ENCODE data around the gene IL18RAP. TPM values are rescaled to one million over a fixed set of nuclear protein-coding genes. Genes with fewer than 3 reads are reported as not detected.

IL18RAP gene
- total RNA-seq, 1 experiment from 2014 or later: not detected

- H3K79me1 ChIP-seq (ENCODE audit: insufficient read depth, low read depth, low read length, poor library complexity, severe bottlenecking): no peaks in the 10 kb centered on the region
- H4K91ac ChIP-seq (ENCODE audit: insufficient read length, low read depth, low read length): no peak overlapping the region
- no peak for DNase-seq
- no peak overlapping the region for H3K18ac ChIP-seq (ENCODE audit: insufficient read length, low read depth, low read length)
- no peaks in the 10 kb centered on the region for H3K79me2 ChIP-seq (ENCODE audit: insufficient read depth, low read length)
- H2BK15ac ChIP-seq (ENCODE audit: low read depth, low read length): no peak overlapping the region
- no peak overlapping the region for H3K4me3 Mint-ChIP-seq
- H2BK120ac ChIP-seq (ENCODE audit: low read depth, low read length, poor library complexity, severe bottlenecking): no peak overlapping the region
- H4K5ac ChIP-seq (ENCODE audit: insufficient read length, low read depth, low read length): no peak overlapping the region
- no peaks in the 10 kb centered on the region for H3K4me1 ChIP-seq (ENCODE audit: insufficient read depth, low read length)
- H3K9me3 Mint-ChIP-seq: no peaks in the 10 kb centered on the region
- H3K23me2 ChIP-seq (ENCODE audit: insufficient read length, low read depth, low read length, poor library complexity, severe bottlenecking): no peaks in the 10 kb centered on the region
- no CpG with 5 or more reads among the region's 2 CpGs for WGBS (ENCODE audit: extremely low coverage, insufficient read length, low lambda C conversion rate)
- no peak overlapping the region for H3T11ph ChIP-seq (ENCODE audit: low read length)
- H3K23ac ChIP-seq (ENCODE audit: insufficient read length, low read depth, low read length): no peak overlapping the region
- H3K9me3 ChIP-seq (ENCODE audit: control insufficient read depth, low read depth, low read length): no peaks in the 10 kb centered on the region
- no peak overlapping the region for H4K8ac ChIP-seq (replicated peaks; ENCODE audit: insufficient read length, low read depth, low read length)
- H2BK20ac ChIP-seq (ENCODE audit: low read depth, low read length, poor library complexity, severe bottlenecking): no peak overlapping the region
- no peak overlapping the region for H3K56ac ChIP-seq (ENCODE audit: insufficient read length, low read depth, low read length)
- no peak overlapping the region for H3K4me2 ChIP-seq (ENCODE audit: insufficient read depth, insufficient read length, low read length)
- no peak overlapping the region for H3K14ac ChIP-seq (ENCODE audit: insufficient read depth, low read length)
- H3K36me3 Mint-ChIP-seq (ENCODE audit: insufficient read depth in 1 of 3, low read depth in 3 of 3): no peaks in the 10 kb centered on the region
- no peak for TF ChIP-seq CTCF (conservative IDR thresholded peaks at IDR 0.05)
- H3K27me3 ChIP-seq (ENCODE audit: insufficient read depth, low read length): no peaks in the 10 kb centered on the region
- no peak overlapping the region for H2AK5ac ChIP-seq (ENCODE audit: insufficient read length, low read length)
- H2AFZ ChIP-seq (ENCODE audit: low read length): no peak overlapping the region
- H3K27ac Mint-ChIP-seq: no peak overlapping the region
- no peak overlapping the region for H2BK5ac ChIP-seq (ENCODE audit: insufficient read length, low read length)
- H4K20me1 ChIP-seq (ENCODE audit: control insufficient read depth, insufficient read depth, insufficient read length): no peaks in the 10 kb centered on the region
- H3K4me1 Mint-ChIP-seq: no peaks in the 10 kb centered on the region; a peak in 1 of 4 replicates
- H3K4ac ChIP-seq (ENCODE audit: low read depth, low read length): no peak overlapping the region
- H2BK12ac ChIP-seq (ENCODE audit: insufficient read length, low read depth, low read length): no peak overlapping the region
- H3K27ac ChIP-seq (ENCODE audit: insufficient read length, low read depth, low read length): no peak overlapping the region
- no peaks in the 10 kb centered on the region for H3K27me3 Mint-ChIP-seq (ENCODE audit: low read depth)
- no peak overlapping the region for H3K9ac ChIP-seq (ENCODE audit: extremely low read depth, insufficient read length, low read length)
These were observed 15.6 kb downstream of the IL18RAP start for GRCh38 chr2:102438578-102438977.
